HepG2 (cell line): ENCODE measurements around the gene APBB2.

Experiments used
- REPIN1 ChIP-seq: sonication (generic); formaldehyde crosslinking; IDR thresholded peaks from 2 replicates; pipeline ENCODE4 v1.8.0; 2022; ENCODE audit warnings: missing genetic modification reagents, low read depth, mild to moderate bottlenecking, borderline replicate concordance
- SYNCRIP ChIP-seq: fragments of 200-400 bp; formaldehyde crosslinking; IDR thresholded peaks from 2 replicates; pipeline ENCODE4 v1.6.1; 2018; ENCODE audit warnings: mild to moderate bottlenecking, low read depth, low read length; ENCODE audit not compliant: insufficient read depth
- TF ChIP-seq, protein P1 (sequence below): sonication (generic); formaldehyde crosslinking; IDR thresholded peaks from 2 replicates; pipeline ENCODE4 v1.8.0; 2022; ENCODE audit warnings: mild to moderate bottlenecking, missing genetic modification reagents; ENCODE audit not compliant: insufficient replicate concordance

DNA sequence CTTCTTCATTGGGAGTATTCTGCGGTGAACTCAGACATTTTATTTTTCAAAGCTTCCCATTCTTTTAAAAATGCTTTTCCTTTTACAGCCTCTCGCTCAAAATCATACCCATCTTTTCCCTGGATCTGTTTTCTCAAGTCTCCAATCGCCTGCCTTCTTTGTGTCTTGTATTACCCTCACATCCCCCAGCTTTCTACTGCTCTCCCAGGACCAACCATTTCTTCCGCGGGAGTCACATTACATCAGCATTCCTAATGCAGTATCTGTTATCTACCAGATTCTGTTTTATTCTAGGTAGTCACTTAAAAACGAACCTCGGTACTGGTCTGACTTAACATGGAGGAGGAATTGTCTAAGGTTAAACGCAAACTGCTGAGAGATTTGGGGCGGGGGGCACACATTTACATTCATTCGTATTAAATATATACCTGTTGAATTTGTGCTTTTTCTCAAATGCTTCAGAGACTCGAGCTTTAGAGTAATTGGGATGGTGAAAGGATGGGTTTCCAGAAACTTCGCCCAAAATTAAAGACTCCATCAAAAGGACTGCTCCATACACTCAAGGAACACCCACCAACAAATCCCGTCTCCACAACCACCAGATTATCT lies 41.9 kb upstream of the APBB2 start:
- TF ChIP-seq, protein P1, sequence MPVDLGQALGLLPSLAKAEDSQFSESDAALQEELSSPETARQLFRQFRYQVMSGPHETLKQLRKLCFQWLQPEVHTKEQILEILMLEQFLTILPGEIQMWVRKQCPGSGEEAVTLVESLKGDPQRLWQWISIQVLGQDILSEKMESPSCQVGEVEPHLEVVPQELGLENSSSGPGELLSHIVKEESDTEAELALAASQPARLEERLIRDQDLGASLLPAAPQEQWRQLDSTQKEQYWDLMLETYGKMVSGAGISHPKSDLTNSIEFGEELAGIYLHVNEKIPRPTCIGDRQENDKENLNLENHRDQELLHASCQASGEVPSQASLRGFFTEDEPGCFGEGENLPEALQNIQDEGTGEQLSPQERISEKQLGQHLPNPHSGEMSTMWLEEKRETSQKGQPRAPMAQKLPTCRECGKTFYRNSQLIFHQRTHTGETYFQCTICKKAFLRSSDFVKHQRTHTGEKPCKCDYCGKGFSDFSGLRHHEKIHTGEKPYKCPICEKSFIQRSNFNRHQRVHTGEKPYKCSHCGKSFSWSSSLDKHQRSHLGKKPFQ (CRISPR knock-in tag), result no peak
- TF ChIP-seq REPIN1 (CRISPR knock-in tag) (no peak), SYNCRIP (no peak)
